SK-N-SH treated with all-trans-retinoic acid at 6 μM for 48 hours (cell line): ENCODE measurements around the gene RCOR2.

Experiments
- CSDC2 ChIP-seq: fragments of 250-450 bp; sonication (Bioruptor Pico); IDR thresholded peaks from 2 replicates; pipeline ENCODE4 v1.5.0; 2020; ENCODE audit warnings: mild to moderate bottlenecking, moderate library complexity
- CSRNP3 ChIP-seq: fragments of 250-450 bp; sonication (Bioruptor Pico); IDR thresholded peaks from 2 replicates; pipeline ENCODE4 v1.5.1; 2021; ENCODE audit warnings: mild to moderate bottlenecking, moderate library complexity
- ESRRG ChIP-seq: fragments of 250-450 bp; sonication (Bioruptor Pico); IDR thresholded peaks from 2 replicates; pipeline ENCODE4 v1.6.1; 2021; ENCODE audit warnings: mild to moderate bottlenecking
- ISL1 ChIP-seq: fragments of 250-450 bp; sonication (Bioruptor Pico); IDR thresholded peaks from 2 replicates; pipeline ENCODE4 v2.1.2; 2022; ENCODE audit warnings: mild to moderate bottlenecking, moderate library complexity
- OSR1 ChIP-seq: fragments of 250-450 bp; sonication (Bioruptor Pico); IDR thresholded peaks from 2 replicates; pipeline ENCODE4 v1.8.0; 2022; ENCODE audit warnings: moderate library complexity, mild to moderate bottlenecking, inconsistent platforms
- PATZ1 ChIP-seq: fragments of 250-450 bp; sonication (Bioruptor Pico); IDR thresholded peaks from 2 replicates; pipeline ENCODE4 v1.8.0; 2020; ENCODE audit warnings: mild to moderate bottlenecking, moderate library complexity, borderline replicate concordance
- RARB ChIP-seq: fragments of 250-450 bp; sonication (Bioruptor Pico); IDR thresholded peaks from 2 replicates; pipeline ENCODE4 v1.8.0; 2021; ENCODE audit warnings: mild to moderate bottlenecking, moderate library complexity
- SNAI2 ChIP-seq: fragments of 250-450 bp; sonication (Bioruptor Pico); IDR thresholded peaks from 2 replicates; pipeline ENCODE4 v1.5.0; 2020; ENCODE audit warnings: mild to moderate bottlenecking, moderate library complexity
- TOX ChIP-seq: fragments of 250-450 bp; sonication (Bioruptor Pico); IDR thresholded peaks from 2 replicates; pipeline ENCODE4 v1.8.0; 2021; ENCODE audit warnings: mild to moderate bottlenecking, moderate library complexity, borderline replicate concordance
- ZFP3 ChIP-seq: fragments of 250-450 bp; sonication (Bioruptor Pico); IDR thresholded peaks from 2 replicates; pipeline ENCODE4 v1.5.0; 2020; ENCODE audit warnings: mild to moderate bottlenecking, moderate library complexity
- ZNF565 ChIP-seq: fragments of 450-650 bp; formaldehyde crosslinking; conservative IDR thresholded peaks from 2 replicates; pipeline ENCODE4 v1.5.0; 2020; ENCODE audit warnings: low read depth, mild to moderate bottlenecking, moderate library complexity
- ZNF8 ChIP-seq: fragments of 450-650 bp; formaldehyde crosslinking; IDR thresholded peaks from 2 replicates; pipeline ENCODE4 v1.5.0; 2020; ENCODE audit warnings: mild to moderate bottlenecking, moderate library complexity
- TF ChIP-seq, protein P1 (sequence below): fragments of 250-450 bp; sonication (Bioruptor Pico); IDR thresholded peaks from 2 replicates; pipeline ENCODE4 v1.5.0; 2020; ENCODE audit warnings: mild to moderate bottlenecking, moderate library complexity
- TF ChIP-seq, protein P2 (sequence below): fragments of 250-450 bp; sonication (Bioruptor Pico); IDR thresholded peaks from 2 replicates; pipeline ENCODE4 v1.5.1; 2020; ENCODE audit warnings: low read depth, mild to moderate bottlenecking, moderate library complexity

DNA sequence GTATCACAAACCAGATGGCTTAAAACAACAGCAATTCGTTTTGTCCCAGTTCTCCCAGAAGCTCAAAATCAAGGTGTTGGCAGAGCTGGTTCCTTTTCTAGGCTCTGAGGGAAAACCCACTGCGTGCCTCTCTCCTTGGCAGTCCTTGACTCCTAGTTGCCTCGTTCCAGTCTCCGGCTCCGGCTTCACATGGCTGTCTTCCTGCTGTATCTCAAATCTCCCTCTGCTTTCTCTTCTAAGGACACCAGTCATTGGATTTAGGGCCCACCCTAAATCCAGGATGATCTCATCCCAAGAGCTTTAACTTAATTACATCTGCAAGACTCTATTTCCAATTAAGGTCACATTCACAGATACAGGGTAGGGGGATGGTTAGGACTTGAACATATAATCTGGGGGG is 12.7 kb upstream of the RCOR2 start:
- no peak for TF ChIP-seq CSDC2 (CRISPR knock-in tag)
- no peak for TF ChIP-seq SNAI2 (CRISPR knock-in tag)
- TF ChIP-seq, protein P1, sequence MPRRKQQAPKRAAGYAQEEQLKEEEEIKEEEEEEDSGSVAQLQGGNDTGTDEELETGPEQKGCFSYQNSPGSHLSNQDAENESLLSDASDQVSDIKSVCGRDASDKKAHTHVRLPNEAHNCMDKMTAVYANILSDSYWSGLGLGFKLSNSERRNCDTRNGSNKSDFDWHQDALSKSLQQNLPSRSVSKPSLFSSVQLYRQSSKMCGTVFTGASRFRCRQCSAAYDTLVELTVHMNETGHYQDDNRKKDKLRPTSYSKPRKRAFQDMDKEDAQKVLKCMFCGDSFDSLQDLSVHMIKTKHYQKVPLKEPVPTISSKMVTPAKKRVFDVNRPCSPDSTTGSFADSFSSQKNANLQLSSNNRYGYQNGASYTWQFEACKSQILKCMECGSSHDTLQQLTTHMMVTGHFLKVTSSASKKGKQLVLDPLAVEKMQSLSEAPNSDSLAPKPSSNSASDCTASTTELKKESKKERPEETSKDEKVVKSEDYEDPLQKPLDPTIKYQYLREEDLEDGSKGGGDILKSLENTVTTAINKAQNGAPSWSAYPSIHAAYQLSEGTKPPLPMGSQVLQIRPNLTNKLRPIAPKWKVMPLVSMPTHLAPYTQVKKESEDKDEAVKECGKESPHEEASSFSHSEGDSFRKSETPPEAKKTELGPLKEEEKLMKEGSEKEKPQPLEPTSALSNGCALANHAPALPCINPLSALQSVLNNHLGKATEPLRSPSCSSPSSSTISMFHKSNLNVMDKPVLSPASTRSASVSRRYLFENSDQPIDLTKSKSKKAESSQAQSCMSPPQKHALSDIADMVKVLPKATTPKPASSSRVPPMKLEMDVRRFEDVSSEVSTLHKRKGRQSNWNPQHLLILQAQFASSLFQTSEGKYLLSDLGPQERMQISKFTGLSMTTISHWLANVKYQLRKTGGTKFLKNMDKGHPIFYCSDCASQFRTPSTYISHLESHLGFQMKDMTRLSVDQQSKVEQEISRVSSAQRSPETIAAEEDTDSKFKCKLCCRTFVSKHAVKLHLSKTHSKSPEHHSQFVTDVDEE: no peak
- TF ChIP-seq ZFP3 (CRISPR knock-in tag): no peak
- TF ChIP-seq ZNF565 (CRISPR knock-in tag): no peak
- TF ChIP-seq, protein P2, sequence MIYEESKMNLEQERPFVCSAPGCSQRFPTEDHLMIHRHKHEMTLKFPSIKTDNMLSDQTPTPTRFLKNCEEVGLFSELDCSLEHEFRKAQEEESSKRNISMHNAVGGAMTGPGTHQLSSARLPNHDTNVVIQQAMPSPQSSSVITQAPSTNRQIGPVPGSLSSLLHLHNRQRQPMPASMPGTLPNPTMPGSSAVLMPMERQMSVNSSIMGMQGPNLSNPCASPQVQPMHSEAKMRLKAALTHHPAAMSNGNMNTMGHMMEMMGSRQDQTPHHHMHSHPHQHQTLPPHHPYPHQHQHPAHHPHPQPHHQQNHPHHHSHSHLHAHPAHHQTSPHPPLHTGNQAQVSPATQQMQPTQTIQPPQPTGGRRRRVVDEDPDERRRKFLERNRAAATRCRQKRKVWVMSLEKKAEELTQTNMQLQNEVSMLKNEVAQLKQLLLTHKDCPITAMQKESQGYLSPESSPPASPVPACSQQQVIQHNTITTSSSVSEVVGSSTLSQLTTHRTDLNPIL (CRISPR knock-in tag): no peak
- TF ChIP-seq ISL1 (CRISPR knock-in tag): no peak
- TF ChIP-seq PATZ1 (CRISPR knock-in tag): no peak
- no peak for TF ChIP-seq CSRNP3 (CRISPR knock-in tag)
- TF ChIP-seq ZNF8 (CRISPR knock-in tag): no peak
- no peak for TF ChIP-seq RARB (CRISPR knock-in tag)
- TF ChIP-seq OSR1 (CRISPR knock-in tag): no peak
- no peak for TF ChIP-seq ESRRG (CRISPR knock-in tag)
- no peak for TF ChIP-seq TOX
